AG09319 (cell line): ENCODE measurements around the gene AGAP1.
"Not testable (repeated sequence)": the region's sequence is repeated elsewhere in the genome, so short reads cannot be mapped to it uniquely, and the experiment has no call there.

ENCODE experiments used
- DNase-seq: peaks from one replicate; pipeline ENCODE4 v3.0.0-alpha.2; 2010; ENCODE audit warnings: low read depth; ENCODE audit errors: extremely low read depth
- TF ChIP-seq, protein P1 (sequence below): IDR thresholded peaks from 2 replicates; pipeline ENCODE4 v1.5.1; 2011; ENCODE audit warnings: low read depth, mild to moderate bottlenecking, inconsistent platforms, low read length, moderate library complexity

The AGAP1 gene

DNA sequence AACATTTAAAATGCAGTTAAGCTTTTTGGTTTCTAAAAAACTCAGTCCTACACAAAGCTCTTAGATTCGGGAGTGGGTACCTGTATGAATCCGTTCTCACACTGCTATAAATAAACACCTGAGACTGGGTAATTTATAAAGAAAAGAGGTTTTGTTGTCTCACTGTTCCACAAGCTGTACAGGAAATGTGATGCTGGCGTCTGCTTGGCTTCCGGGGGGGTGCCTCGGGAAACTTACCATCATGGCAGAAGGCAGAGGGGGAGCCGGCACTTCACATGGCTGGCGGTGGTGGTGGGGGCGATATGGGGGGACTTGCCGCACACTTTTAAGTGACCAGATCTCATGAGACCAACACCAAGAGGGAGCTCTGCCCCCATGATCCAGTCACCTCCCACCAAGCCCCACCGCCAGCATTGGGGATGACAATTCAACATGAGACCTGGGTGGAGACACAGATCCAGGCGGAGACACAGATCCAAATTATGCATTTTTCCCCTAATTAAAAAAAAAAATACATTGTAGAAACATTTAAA, 451.8 kb downstream of the AGAP1 start:
- no peak for DNase-seq
- TF ChIP-seq, protein P1, sequence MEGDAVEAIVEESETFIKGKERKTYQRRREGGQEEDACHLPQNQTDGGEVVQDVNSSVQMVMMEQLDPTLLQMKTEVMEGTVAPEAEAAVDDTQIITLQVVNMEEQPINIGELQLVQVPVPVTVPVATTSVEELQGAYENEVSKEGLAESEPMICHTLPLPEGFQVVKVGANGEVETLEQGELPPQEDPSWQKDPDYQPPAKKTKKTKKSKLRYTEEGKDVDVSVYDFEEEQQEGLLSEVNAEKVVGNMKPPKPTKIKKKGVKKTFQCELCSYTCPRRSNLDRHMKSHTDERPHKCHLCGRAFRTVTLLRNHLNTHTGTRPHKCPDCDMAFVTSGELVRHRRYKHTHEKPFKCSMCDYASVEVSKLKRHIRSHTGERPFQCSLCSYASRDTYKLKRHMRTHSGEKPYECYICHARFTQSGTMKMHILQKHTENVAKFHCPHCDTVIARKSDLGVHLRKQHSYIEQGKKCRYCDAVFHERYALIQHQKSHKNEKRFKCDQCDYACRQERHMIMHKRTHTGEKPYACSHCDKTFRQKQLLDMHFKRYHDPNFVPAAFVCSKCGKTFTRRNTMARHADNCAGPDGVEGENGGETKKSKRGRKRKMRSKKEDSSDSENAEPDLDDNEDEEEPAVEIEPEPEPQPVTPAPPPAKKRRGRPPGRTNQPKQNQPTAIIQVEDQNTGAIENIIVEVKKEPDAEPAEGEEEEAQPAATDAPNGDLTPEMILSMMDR, result no peak

DNA sequence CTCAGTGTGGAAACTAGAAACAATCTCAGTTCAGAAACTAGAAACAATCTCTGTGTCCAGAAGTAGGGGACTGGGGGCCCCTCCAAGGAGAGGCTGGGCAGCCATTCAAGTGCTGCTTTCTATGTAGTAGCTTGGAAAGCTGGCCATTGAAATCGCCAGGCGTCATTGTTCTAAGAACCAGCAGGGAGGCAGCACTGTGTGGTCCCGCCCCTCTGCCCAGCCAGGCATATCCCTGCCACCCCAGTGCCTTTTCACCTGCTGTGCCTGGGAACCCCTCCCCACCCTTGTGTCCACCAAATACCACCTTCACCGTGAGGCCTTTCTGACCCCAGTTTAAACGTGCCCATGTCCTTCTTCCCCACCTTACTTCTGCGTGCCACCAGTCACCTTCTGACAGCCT, 452.7 kb downstream of the AGAP1 start:
- TF ChIP-seq, protein P1, result no peak
- DNase-seq, result no peak

DNA sequence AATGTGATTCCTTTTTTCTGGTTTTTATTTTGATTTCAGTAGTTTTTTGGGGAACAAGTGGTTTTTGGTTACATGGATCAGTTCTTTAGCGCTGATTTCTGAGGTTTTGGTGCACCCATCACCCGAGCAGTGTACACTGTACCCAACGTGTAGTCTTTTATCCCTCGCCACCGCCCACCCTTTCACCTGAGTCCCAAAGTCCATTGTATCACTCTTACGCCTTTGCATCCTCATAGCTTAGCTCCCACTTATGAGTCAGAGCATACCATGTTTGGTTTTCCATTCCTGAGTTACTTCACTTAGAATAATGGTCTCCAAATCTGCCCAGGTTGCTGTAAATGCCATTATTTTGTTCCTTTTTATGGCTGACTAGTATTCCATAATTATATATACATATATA, 453.2 kb downstream of the AGAP1 start:
- DNase-seq, result not testable (repeated sequence)

DNA sequence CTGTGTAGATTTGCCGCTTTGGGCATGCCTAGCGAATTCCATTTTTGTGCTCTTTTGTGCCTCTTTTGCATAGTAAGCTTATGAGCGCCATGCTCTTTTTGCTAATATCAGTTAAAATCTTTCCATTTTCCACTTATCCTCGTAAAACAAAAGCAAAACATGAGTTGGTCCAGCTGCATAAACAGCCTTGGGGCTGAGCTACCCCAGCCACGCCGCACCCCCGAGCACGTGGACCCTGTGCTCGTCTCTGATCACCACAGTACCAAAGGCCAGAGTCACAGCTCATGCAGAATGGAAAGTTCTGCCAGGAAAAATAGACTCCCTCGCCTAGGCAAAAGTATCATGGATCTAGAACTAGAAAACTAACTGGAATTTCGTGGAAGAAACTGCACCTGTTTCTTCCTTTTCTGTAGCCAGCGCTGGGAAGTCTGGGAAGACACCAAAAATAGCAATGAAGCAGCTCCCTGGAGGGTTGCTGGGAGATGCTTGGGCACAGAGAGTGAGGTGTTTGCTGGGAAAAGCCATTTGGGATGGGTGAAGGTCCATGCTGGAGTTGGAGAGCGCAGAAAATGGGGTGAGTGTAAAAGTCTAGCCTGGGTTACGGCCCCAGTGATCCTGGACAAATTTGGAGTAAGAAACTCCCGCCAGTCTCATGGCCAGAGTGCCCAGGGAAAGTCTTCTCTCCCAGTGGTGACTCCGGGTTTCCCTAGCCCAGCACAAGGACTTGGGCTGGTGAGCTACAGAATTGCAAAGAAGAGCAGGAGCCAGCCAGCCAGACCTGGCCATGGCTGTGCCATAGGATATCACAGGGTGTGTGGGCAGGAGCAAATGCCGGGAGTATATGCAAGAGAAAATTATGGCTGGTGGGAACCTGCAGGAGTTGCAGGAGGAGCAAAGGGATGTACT, 456.0 kb downstream of the AGAP1 start:
- no peak for DNase-seq
- TF ChIP-seq, protein P1, result no peak

DNA sequence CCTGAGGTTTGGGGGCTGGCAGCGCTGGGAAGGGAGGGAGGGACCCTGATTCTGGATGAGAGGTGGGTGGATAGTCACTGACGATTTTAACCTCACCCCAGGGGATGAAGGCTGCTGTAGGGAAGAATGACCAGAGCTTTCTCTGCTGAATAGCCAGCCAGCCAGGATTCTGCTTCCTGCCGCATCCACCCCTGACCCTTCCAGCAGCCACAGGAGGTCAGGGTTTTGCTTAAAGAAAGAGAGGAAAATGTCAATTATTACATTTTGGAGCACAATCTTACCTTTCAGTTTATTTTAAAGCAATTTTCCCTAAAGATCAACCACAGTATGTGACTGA, 456.6 kb downstream of the AGAP1 start:
- DNase-seq, result no peak
- TF ChIP-seq, protein P1, result no peak

DNA sequence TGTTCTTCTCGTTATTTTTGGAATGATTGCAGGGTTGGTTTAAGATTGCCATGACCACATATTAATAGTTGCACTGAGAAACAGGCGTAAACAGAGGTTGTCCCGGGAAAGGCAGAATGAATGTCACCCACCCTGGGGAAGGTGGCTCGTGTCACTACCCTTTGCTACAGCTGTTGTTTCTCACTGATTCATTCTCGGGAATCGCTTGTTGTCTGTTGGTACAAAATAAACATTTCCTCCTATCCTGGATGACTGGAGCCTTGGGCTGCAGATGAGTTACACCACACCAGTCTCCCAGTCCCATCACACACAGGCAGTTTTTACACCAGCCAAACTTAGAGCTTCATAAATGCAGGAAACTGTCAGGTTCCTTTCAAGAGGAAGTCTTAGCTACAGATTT, 457.6 kb downstream of the AGAP1 start:
- TF ChIP-seq, protein P1, result no peak
- DNase-seq, result no peak

DNA sequence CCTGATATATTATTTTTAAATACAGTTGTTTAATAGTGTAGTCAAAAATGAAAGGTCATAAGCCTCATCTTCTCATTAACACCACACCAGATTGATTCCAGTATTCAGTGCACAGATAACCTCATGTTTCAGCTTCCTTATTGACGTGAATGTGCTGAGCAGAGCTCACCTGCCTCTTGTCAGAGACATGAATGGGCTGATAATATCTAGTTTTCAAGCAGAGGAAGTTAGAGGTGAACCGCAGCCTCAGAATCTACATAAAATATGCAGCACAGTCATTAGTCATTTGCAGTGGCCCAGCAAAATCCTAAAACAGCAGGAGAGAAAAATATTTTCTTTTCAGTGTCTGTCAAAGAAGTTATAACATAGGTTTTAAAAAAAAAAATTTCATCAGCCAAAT, 458.1 kb downstream of the AGAP1 start:
- TF ChIP-seq, protein P1, result no peak

DNA sequence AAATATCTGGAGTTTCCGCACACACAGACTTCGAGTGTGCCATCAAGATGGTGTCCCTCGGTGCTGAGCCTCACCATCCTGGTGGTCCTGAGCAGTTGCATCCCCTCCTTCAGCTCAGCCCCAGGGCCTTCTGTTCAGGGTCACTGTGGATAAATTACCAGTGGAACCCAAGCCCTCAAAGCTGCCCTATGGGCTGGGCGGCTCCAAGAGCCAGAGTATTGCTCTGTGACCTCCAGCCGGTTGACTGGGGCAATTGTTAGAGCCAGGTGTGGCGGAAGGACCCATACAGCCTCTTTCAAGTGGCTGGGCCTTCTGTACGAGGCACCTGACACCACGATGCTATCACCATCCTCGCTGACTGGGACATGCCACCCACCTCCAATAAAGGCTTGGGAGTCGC, 458.9 kb downstream of the AGAP1 start:
- TF ChIP-seq, protein P1, result no peak
- no peak for DNase-seq

More for the DNA sequence above, 458.1 kb downstream of the AGAP1 start:
- DNase-seq, result no peak
